GM18508 (cell line): ENCODE results near the gene MTIF2.
"Not testable (repeated sequence)": the region's sequence is repeated elsewhere in the genome, so short reads cannot be mapped to it uniquely, and the experiment has no call there.

ENCODE experiments used
- ATAC-seq: cut with Tn5 transposase; IDR thresholded peaks from one replicate; pipeline ENCODE4 v1.9.1; 2021; ENCODE audit warnings: moderate number of reproducible peaks; ENCODE audit not compliant: insufficient read depth, unreplicated experiment

Gene MTIF2

DNA sequence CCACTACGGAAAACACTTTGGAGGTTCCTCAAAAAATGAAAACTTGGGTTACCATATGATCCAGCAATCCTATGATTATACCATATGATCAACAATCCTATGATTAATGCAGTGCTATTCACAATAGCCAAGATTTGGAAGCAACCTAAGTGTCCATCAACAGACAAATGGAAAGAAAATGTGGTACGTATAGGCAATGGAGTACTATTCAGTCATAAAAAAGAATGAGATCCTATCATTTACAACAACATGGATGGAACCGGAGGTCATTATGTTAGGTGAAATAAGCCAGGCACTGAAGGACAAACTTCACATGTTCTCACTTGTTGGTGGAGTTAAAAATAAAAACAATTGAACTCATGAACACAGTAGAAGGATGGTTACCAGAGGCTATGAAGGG is 64.5 kb downstream of the MTIF2 start:
- no peak for ATAC-seq

DNA sequence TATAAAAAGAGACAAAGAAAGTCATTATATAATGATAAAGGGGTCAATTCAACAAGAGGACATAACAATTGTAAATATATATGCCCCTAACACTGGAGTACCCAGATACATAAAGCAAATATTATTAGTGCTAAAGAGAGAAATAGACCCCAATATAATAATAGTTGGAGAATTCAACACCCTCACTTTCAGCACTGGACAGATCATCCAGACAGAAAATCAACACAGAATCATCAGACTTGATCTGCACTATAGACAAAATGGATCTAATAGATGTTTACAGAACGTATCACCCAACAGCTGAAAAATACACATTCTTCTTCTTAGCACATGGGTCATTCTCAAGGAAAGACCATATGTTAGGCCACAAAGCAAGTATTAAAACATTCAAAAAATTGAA is 68.6 kb downstream of the MTIF2 start:
- ATAC-seq = no peak

DNA sequence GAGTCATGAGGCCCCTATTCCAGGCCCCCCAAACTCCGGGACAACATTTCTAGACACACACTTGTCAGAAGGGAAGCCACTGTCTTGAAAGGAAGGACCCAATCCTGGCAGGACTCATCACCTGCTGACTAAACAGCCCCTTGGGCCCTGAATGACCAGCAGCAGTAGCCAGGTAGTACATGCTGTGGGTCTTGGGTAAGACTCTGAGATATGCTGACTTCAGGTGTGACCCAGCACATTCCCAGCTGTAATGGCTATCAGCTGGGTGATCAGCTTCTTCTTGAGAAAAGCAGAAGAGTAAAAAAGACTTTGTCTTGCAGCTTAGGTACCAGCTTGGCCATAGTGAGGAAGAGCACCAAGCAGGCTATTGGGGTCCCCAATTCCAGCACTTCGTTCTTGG is 72.5 kb downstream of the MTIF2 start:
- no peak for ATAC-seq

DNA sequence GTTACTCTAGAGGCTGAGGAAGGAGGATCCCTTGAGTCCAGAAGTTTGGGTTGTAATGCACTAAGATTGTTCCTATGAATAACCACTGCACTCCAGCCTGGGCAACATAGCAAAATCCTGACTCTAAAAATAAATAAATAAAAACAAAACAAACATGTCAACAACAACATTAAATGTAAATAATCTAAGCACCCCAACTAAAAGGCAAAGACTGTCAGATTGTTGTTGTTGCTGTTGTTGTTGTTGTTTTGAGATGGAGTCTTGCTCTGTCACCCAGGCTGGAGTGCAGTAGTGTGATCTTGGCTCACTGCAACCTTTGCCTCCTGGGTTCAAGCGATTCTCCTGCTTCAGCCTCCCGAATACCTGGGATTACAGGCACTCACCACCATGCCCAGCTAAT is 77.1 kb downstream of the MTIF2 start:
- not testable (repeated sequence) for ATAC-seq

DNA sequence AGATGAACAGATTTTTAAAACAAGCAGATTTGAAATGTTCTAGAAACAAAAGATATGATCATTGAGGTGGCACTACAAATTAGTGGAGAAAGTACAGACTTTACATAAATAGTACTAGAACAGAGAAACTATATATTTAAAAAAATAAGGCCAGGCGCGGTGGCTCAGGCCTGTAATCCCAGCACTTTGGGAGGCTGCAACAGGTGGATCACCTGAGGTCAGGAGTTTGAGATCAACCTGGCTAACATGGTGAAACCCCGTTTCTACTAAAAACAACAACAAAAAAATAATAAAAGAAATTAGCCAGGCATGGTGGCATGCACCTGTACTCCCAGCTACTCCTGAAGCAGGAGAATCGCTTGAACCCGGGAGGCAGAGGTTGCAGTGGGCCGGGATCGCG is 82.2 kb downstream of the MTIF2 start:
- not testable (repeated sequence) for ATAC-seq
